Measurements from ENCODE around the gene MTA3.

MTA3 gene

DNA sequence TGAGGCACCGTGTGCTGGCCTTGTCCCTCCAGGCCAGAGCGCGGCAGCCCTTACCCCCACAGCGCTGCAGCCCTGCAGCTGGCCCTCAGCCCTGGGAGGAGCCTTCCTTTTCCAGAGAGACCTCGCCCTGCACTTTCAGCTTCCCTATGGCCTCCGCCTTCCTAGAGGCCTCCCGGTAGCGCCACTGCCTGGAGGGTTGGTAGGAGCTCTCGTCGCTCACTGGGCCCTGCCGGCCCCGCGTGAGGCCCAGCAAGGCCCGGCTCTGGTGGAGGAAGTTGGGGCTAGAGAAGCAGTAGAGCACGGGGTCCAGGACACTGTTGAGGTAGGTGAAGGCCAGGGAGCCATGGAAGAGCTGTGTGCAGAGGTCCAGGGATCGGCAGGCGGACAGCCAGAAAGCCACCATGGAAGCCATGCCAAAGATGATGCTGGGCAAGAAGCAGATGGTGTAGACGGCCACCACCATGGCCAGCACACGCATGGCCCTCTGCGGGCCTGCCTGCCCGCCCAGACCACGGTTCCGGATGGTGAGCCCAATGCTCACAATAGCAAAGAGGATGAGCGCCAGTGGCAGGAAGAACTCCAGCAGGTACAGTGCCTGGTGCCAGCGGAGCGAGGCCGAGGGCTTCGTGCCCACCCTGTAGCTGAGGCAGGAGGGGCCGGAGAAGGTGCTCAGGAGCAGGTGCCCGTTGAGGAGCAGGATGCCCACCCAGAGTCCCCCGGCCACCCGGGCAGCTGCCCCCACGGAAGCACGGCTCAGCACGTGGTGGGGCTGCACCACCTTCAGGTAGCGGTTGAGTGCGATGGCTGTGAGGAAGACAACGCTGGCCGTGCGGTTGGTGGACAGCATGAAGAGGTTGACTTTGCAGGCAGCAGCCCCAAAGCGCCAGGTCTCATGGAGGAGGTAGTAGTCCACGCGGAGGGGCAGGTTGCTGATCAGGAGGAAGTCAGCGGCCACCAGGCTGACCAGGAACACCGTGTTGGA lies 194.7 kb downstream of the MTA3 start:
- no peak for DNase-seq (ENCODE audit: low read depth)

DNA sequence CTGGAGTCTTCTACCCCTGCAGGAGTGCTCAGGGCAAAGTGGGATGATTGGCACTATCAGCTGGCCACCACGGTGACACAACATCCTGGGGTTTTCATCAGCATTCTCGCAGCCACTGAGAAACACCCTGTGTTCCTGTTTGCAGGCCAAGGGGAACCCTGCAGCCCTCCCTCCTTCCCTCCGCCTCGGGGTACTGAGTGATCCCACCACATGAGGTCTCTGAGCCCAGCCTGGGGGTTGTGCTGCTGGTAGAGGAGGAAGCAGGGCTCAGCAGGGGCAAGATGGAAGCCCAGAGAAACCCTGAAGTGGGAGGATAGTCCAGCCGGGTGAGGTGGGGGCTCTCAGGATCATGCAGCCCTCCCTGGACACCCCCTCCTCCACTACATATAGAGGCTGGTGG lies 195.7 kb downstream of the MTA3 start, which contains the start of gene OXER1:
Gene OXER1 (minus strand): TSS at position 40 of the 400 bp plus-strand sequence. CDS start 73 bp downstream, outside the sequence.
- no peak for DNase-seq (ENCODE audit: low read depth)

DNA sequence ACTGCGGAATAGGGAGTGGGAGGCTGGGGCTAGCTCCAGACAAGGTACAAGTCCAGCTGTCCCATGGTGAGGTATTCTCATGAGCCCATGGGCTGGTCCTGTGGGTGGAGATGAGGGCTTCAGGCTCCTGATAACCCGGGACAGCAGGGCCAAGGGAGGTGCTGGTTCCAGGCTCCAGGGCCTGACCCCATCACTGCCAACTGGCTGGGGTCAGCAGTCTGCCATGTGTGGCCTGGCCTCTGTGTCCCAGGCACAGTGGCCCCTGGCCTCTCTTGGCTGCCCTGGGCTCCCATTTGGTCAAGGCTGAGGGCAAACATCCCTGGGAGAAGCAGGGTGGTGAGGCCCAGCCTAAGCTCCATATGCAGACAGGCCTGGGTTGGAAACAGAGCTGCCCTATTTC lies 196.5 kb downstream of the MTA3 start:
- no peak for DNase-seq (ENCODE audit: low read depth)

DNA sequence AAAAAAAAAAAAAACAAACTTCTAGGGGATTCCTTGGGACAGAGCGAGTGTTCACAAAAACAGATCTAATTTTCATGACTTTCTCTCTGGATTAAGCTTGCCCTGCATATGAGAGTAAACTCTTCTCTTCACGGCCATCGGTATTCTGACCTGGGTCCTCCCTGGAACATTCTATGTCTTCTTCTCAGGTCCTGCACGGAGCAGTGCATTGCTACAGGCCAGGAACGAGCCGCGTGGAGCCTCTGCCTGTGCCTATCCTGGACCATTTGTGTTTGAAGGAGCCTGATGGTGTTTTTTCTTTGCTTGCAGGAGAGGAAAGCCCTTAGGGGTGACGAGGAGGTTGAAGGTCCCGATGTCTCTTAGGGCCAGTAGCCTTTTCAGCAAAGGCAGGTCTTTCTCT lies 197.3 kb downstream of the MTA3 start:
- DNase-seq (ENCODE audit: low read depth) = no peak

DNA sequence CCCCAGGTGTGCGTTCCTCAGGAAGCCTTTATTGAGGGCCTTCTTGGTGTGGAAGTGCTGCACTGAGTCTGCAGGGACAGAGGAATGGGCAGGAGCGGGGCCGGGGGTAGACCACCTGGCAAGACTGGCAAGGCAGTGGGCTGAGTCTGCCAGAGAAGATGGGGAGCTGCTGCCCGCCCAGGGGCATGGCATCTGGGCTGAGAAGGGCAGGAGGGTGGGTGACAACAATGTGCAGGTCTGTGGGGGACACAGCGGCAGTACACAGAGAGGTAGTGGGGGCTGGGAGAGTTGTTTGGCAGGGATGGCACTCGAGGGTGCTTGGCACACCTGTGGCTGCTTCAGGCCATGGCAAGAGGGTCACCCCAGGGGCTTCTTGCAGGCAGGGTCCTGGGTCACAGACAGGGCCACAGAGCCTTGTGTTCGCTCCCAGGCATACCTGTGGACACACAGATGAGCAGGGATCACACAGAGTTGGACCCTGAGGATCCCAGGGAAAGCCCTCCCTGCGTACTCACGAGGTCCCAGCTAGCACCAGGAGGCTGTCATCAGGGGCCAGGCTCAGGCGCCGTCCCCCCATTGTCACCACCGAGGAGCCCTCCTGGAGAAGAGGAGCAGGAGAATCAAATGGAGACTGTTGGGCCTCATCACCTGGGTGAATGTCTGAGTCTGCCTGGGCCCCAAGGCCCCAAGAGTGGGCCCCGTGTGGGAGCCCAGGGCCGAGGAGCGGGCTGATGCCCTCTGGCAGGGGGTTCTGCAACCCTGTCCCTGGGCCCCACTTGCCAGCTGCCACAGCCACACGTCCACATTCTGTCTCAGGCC lies 198.9 kb downstream of the MTA3 start:
- DNase-seq (ENCODE audit: low read depth) = no peak

DNA sequence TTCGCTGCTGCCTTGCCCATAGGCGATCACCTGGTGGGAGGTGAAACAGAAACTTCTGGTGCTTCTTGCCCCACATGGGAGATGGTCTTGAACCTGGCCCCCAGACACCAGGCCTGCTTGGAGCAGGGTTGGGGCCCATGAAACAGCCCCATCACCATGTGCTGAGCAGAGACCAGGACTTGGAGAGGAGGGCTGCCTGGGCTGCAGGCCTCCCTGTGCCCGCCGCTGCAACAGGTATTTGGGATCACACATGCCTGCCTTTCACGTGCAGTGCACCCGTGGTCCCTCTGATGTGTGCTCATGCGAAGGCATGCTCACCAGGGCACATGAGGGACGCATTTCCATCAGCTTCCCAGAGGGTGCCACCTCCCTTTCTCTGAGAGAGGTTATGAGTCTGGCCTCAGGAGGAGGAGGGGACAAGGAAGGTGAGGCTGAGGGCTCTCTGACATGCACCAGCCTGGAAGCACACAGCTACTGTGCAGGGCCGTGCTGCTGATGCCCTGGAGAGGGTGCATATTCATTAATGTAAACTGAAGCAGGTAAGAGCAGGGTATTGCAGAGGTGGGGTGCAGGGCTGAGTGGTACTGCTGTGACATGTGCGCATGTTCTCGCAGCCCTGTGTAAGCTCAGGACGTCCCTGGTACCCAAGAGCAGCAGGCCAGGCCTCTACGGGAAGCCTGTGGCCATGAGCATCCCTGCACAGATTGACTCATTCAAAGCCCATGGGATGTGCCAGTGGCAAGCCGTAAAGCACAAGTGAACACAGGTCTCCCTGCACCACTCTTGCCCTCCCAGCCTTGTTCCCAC lies 199.7 kb downstream of the MTA3 start:
- DNase-seq (ENCODE audit: low read depth) = no peak

DNA sequence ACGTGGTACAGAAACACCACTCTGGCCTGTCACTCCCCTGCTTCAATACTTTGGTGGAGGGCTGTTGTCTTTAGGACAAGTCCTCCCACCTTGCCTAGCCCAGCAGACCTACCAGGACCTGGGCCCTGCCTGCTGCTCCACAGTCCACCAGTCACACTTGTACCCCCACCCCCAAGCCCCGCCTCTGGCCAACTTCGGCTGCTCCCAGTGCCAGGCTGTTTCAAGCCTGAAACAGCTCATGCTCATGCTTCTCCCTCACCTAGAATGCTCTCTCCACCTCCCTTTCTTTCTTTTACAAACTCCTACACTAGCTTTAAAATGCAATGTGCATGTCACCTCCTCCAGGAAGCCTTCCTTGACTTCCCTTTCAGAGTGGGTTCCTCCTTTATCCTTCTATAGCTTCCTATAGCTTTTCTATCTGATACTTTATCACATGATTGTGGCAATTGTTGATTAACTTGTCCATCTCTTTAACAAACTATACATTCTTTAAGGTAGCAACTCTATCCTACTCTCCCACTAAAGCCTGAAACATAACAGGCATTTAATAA lies 200.3 kb downstream of the MTA3 start:
- DNase-seq (ENCODE audit: low read depth) = no peak

DNA sequence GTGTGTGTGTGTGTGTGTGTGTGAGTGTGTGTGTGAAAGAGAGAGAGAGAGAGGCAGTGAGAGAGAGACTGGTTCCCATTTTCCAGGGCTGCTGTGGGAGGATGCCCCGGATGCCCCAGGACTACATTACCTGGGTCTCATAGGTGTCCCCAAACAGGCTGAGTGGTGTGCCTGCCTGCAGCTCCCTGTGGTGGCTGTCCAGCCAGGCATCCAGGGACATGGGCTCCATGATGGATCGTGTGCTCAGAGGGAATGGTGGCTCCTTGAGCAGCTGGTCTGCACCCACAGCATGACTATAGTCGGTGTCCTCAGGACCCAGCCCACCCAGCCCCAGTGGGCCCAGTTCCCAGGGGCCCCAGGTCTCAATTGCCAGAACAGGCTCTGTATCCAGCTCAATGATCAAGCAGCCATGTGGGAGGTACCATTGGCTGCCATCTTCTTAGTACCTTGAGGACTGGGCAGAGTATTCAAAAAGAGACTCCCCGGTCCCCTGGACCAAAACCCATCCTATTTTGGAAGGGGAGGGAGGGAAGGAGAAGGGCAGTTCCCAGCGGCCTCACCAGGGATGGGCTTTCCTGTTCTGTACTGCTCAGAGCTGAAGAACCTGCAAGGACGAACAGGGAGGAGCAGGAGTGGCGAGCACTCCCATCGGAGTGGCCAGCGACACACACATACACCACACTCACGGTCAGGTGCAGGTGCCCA lies 201.3 kb downstream of the MTA3 start:
- DNase-seq (ENCODE audit: low read depth) = no peak

DNA sequence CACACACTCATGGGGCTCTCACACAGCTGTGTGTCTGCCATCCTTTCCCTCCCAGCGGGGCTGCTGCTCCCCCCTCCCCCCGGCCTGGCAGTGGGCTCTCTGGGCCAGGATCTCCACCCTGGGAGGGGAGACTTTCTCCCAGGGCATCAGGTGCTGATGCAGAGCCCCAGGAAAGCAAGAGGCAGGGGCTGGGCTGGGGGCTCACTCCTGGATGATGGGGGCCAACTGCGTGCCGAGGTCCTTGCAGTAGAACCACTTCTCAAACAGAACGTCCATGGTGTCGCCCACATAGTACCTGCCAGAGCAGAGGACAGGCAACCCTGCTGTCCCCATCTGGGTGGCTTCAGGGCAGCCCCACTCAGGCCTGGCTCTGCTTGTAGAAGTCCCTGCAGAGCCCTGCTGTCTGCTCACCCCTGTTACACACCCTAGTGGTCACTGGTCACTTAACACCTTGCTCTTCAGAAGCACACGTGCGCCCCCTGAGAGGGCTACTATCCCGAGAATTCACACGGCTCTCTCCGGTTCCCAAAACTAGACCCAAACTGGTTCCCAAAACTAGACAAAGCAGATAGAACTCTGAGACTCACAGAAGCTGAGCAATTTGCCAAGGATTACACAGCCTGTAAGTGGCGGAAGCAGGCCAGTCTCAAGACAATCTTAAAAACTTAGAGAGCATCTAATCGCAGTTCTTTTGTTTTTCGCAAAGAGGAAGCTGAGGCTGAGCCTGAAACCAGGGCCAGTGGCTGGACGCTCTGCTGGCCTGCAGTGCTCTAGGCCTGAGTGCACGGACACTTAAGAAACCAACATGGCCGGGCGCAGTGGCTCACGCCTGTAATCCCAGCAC lies 202.1 kb downstream of the MTA3 start:
- no peak for DNase-seq (ENCODE audit: low read depth)

DNA sequence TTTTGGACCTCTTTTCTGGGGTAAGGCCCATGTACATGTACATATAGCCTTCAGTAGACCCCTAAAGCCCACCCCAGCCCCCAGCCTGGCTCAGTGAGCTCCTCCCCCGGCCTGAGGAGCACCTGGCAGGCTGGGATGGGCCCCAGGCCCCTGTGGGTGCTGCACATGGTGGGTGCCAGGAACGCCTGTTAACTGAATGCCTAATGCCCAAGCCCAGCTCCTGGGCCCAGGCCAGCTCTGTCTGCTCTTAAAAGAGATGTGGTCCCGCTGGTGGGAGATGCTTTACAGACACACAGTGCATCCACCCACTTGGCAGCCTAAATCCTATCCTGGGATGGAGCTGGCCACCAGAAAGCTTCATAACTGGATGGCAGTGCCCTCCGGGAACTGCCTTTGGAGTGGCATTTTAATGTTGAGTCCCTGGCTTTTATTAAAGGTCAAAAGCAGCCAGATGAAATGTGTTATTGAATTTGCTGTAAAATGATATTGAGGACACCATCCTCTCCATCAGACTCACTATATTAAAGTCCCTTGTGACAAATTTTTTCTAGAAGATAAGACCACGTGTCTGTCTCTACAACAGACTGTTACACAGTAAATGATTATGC lies 203.2 kb downstream of the MTA3 start:
- DNase-seq (ENCODE audit: low read depth) = no peak

DNA sequence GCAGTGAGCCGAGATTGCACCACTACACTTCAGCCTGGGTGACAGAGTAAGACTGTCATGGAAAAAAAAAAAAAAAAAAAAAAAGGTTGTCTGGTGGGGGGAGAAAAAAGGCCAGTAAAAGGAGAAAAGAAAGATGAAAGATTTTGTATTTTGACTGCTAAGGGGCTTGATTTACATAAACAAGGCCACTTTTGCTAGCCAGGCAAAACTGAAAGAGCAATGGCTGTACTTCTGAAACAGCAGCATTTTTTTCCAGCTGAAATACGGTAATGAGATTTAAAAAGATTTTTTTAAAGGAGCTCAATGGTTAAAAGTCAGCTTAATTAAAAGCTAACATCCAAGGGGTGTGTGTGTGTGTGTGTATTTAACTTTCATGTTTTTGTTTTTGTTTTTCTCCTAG lies 206.8 kb downstream of the MTA3 start:
- DNase-seq (ENCODE audit: low read depth) = no peak

DNA sequence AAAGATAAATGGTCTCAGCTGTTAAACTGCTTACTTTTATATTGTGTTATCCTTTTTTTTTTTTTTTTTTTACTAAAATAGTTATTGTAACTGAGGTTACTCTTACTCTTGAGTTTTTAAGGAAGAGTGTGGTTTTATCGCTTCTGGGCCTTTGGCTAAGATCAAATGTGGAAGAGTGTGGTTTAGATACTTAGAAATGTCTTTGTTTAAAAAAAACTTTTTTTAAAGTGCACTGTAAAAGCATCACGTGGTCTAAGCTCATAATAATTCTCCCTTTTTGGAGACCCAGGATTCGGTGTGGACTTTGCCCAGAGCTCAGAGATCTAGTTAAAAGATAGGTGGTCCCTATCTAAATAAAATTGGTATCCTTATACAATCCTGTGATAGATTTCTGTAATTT lies 207.4 kb downstream of the MTA3 start:
- no peak for DNase-seq (ENCODE audit: low read depth)

DNA sequence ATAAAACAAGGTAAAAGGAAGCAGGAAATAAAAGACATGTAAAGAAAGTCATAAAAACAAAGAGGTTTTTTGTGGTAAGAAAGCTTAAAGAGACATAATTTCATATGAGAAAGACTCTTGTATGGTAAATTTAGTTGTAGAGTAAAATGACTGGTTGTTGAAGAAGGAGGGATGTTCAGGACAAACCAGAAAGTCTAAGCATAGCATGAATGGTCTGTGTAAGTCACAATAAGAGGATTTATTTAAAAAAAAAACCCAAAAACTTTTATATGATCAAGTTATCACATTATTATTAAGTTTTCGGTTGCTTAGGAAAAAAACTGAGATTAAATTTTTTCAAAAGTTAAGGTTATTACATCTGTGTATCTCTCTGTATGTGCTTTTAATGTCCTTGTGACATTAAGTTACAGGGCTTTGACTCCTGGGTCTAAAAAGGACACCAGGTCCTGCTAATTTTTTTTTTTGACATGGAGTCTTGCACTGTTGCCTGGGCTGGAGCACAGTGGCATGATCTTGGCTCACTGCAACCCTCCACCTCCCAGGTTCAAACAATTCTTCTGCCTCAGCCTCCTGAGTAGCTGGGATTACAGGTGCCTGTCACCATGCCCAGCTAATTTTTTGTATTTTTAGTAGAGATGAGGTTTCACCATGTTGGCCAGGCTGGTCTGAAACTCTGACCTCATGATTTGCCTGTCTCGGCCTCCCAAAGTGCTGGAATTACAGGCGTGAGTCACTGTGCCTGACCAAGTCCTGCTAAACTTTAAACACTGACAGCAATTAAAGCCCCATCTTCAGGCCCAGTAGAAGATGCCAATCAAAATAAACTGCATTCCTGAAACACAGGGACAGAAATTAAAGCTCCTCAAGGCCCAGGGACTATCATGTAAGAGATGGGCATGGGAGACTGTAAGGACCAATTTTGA lies 209.7 kb downstream of the MTA3 start:
- DNase-seq (ENCODE audit: low read depth) = no peak

DNA sequence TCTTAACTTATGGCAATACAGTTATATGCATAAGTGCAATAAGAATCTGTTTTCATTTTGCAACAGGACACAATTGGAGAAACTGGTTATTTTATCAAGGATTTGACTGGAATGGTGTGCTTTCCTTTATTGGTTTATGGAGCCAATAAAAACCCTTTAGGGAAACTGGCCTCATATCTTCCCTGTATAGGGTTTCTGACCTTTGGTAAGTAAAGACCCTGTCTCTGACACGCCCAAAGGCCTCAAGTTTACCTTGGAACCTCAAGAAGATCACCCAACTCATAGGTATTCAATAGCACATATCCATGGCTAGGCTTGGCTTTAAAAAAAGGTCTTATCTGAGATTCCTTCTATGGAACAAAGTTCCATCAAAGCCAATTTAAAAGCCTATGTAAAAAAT lies 212.7 kb downstream of the MTA3 start:
- no peak for DNase-seq (ENCODE audit: low read depth)

DNA sequence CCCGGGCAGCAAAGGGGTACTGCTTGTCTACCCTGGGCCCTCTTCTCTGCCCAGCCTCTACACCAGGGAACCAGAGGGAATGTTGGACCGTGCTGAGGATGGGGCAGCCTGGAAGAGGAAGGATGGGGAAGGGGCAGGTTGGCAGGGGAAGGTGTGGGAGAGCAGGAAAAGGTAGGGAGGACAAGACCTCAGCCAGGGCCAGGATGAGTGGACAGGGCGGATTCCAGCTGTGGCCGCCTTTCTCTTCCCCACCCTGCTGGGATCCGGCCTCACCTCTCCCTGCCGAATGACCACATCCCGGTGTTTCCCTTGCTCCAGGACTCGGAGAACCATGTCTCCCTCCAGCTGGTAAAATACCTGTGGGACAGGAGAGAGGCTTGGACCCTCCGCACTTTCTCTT lies 215.1 kb downstream of the MTA3 start:
- no peak for DNase-seq (ENCODE audit: low read depth)

DNA sequence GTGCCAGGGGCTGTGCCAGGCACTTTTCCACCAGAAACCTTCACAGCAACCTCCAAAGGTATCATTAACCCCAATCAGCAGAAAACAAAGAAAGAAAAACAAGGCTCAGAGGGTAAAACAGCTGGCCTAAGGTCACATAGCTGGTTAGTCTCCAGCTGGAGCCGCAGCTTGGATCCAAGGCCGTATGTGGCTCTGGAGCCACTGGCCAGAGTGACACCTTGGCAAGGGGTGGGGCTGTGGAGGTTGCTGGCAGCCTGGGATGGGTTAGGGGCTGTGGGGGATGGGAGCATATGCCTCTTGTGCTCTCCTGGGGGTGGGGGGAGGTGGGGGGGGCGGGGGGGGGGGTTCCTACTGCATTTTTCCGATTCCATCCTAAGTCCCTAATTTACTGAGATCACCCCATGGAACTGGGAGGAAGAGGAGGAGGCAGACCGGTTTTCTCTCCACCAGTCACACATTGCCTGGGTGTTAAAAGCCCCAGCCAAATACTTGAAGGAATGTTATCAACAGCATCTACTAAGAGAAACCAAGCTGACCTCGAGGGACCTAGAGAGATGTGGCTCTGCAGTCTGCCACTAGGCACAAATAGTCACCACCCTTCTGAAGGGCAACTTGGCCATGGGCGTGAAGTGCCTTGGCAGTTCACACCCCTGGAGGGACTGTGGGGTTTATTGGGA lies 215.9 kb downstream of the MTA3 start:
- no peak for DNase-seq (ENCODE audit: low read depth)

DNA sequence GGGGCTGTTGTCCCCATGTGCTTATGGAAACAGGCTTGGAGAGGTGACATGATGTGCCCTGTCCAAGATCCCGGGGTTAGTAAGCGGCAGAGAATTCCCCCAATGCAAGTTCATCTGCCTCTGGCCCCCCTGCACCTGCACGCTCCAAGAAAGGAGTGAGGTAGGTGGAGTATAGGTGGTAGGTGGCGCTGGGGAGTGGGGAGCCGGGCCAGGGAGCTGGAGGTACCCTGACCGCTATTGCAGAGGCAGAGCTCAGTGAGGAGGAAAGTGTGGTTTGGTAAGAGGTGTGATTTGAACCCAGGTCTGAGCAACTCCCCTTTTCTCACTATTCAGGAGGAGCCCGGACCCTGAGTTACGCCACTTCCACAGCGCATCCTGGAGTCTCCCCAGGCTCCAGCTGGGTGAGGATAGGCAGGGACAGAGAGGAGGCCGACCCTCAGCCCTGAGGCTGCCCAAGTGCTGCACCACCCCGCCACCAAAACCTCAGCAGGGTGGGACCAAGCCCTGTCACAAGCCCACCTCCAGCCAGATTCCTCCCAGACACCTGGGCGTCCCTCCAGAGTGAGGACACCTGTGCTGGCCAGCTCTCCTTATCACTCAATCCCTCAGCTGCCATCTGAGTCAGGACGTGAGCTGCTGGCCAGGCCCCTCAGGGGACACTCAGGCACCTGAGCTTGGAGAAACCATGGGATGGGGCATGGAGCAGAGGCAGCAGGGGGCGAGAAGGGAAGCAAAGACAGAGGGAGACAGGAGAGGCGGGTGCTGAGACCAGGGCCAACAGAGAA lies 218.3 kb downstream of the MTA3 start:
- DNase-seq (ENCODE audit: low read depth) = no peak

Data from stimulated activated CD4-positive, alpha-beta T cell treated with anti-CD3 and anti-CD28 coated beads, Interleukin-2, amount 100 ng/mL, for 4 hours (primary cell).